Panc1 (cell line): ENCODE measurements around the gene TECR. TPM values are rescaled to one million over a fixed set of nuclear protein-coding genes. Genes with fewer than 3 reads are reported as not detected.
"Not testable (repeated sequence)": the region's sequence is repeated elsewhere in the genome, so short reads cannot be mapped to it uniquely, and the experiment has no call there.

Source experiments
- ATAC-seq: fragments of 200-7000 bp; cut with Tn5 transposase; 2 replicates; pipeline ENCODE4 v1.9.1; 2020; ENCODE audit warnings: mild to moderate bottlenecking, moderate library complexity
- BruUV-seq: library from RNA; stranded (reverse); fragments of 400-500 nt; replicated peaks from 2 replicates; lab custom pipeline; 2021; lab: Mats Ljungman, UMichigan
- CTCF ChIA-PET: fragments of 300-600 bp; sonication (Branson Sonifier 250); formaldehyde crosslinking; loops from one replicate; lab custom pipeline; 2022; ENCODE audit warnings: antibody characterized with exemption; lab: Charles Lee
- POLR2A ChIA-PET: fragments of 300-600 bp; sonication (Branson Sonifier 250); formaldehyde crosslinking; loops from one replicate; lab custom pipeline; 2022; ENCODE audit warnings: antibody characterized with exemption; lab: Charles Lee
- DNase-seq: peaks from one replicate; pipeline ENCODE4 v3.0.0-alpha.2; 2010; ENCODE audit warnings: low read depth, low spot score
- H3K27ac ChIP-seq: 2 replicates; pipeline ENCODE4 v1.5.1; 2011; ENCODE audit warnings: mild to moderate bottlenecking, low read length, inconsistent platforms
- H3K27me3 ChIP-seq: fragments of 200-500 bp; sonication (Bioruptor generic); 2 replicates; pipeline ENCODE4 v1.6.0; 2014; ENCODE audit warnings: low read length, inconsistent platforms; ENCODE audit not compliant: control insufficient read depth, insufficient read depth
- H3K36me3 ChIP-seq: fragments of 200-500 bp; sonication (Bioruptor generic); 2 replicates; pipeline ENCODE4 v1.5.1; 2014; ENCODE audit warnings: inconsistent platforms, mild to moderate bottlenecking, low read length, moderate library complexity; ENCODE audit not compliant: control insufficient read depth, insufficient read depth
- H3K4me1 ChIP-seq: 2 replicates; pipeline ENCODE4 v1.5.1; 2011; ENCODE audit warnings: inconsistent platforms, mild to moderate bottlenecking, low read length, moderate library complexity; ENCODE audit not compliant: control insufficient read depth, insufficient read depth
- H3K4me3 ChIP-seq, 2 experiments: 2 replicates each; pipeline ENCODE4 v1.5.1; 2011 to 2012; ENCODE audit warnings: low read depth in 2 of 2, low read length in 2 of 2, mild to moderate bottlenecking in 2 of 2, inconsistent platforms in 1 of 2, moderate library complexity in 1 of 2
- H3K9me3 ChIP-seq: fragments of 200-500 bp; sonication (Bioruptor generic); 2 replicates; pipeline ENCODE4 v1.5.1; 2014; ENCODE audit warnings: low read depth, mild to moderate bottlenecking, inconsistent platforms, low read length, moderate library complexity; ENCODE audit not compliant: control insufficient read depth, insufficient read depth
- CTCF ChIP-seq: fragments of 450-650 bp; IDR thresholded peaks from 2 replicates; pipeline ENCODE4 v1.5.1; 2017; ENCODE audit warnings: mild to moderate bottlenecking
- POLR2AphosphoS5 ChIP-seq: IDR thresholded peaks from 2 replicates; pipeline ENCODE4 v1.6.1; 2012; ENCODE audit warnings: mild to moderate bottlenecking, low read depth, low read length, moderate library complexity
- REST ChIP-seq, 2 experiments: IDR thresholded peaks; 2 replicates each; pipeline ENCODE4 v1.6.1; 2011 to 2012; ENCODE audit warnings: low read depth in 2 of 2, control low read depth in 1 of 2, low read length in 1 of 2, mild to moderate bottlenecking in 1 of 2, moderate library complexity in 1 of 2; ENCODE audit not compliant: insufficient read depth in 1 of 2
- SIN3A ChIP-seq: IDR thresholded peaks from 2 replicates; pipeline ENCODE4 v1.6.1; 2012; ENCODE audit warnings: low read depth, mild to moderate bottlenecking, low read length, moderate library complexity, borderline replicate concordance; ENCODE audit not compliant: insufficient read depth
- TCF7L2 ChIP-seq: IDR thresholded peaks from 2 replicates; pipeline ENCODE4 v1.6.1; 2011; ENCODE audit warnings: mild to moderate bottlenecking, low read depth, low read length, inconsistent platforms
- in situ Hi-C: cut with HindIII; loops from 2 replicates; pipeline ENCODE4 v1.10.0; 2016; ENCODE audit warnings: low sequenced_read_pairs, low pct_unique_long_range_greater_than_20kb
- intact Hi-C: fragments of 100-400 bp; cut with micrococcal nuclease; formaldehyde crosslinking; loops from one replicate; pipeline ENCODE4 v1.10.0; 2022; ENCODE audit not compliant: unreplicated experiment
- total RNA-seq: library from RNA; stranded (reverse); gene quantifications from one replicate; pipeline ENCODE4 v1.2.1, GENCODE V29; 2021; ENCODE audit not compliant: unreplicated experiment

The TECR gene
- total RNA-seq, 1 experiment from 2014 or later: 233 TPM

- ATAC-seq: no peak
- in situ Hi-C loops (no loop called here), intact Hi-C loops (no loop called here)
- CTCF ChIA-PET: no interaction called here
- no peak overlapping the region for H3K4me3 ChIP-seq
- H3K9me3 ChIP-seq: no peaks in the 10 kb centered on the region
- no peak overlapping the region for H3K27ac ChIP-seq
- no TSS peak for BruUV-seq
- TF ChIP-seq SIN3A (no peak), REST (IDR thresholded peaks at IDR 0.05; ENCODE audit: insufficient read depth in 1 of 2, low read depth in 2 of 2, low read length in 1 of 2) (no peak), CTCF (no peak), POLR2AphosphoS5 (no peak), TCF7L2 (no peak)
- no peaks in the 10 kb centered on the region for H3K36me3 ChIP-seq
- H3K27me3 ChIP-seq: no peaks in the 10 kb centered on the region
- POLR2A ChIA-PET: no interaction called here
- H3K4me1 ChIP-seq: peaks cover 13% of the 10 kb centered on the region
- no peak for DNase-seq
These were observed 16.3 kb downstream of the TECR start for GRCh38 chr19:14545716-14546082.

GRCh38 chr19:14550201-14550754 is 20.9 kb downstream of the TECR start:
- Histone ChIP-seq H3K9me3 (no peaks in the 10 kb centered on the region), H3K36me3 (no peaks in the 10 kb centered on the region), H3K4me3 (peak overlapping the region in 1 of 2 experiments; percentile 16; a peak in 1 of 4 replicates), H3K4me1 (peaks cover 42% of the 10 kb centered on the region), H3K27me3 (no peaks in the 10 kb centered on the region), H3K27ac (peak overlapping the region; percentile 78)
- BruUV-seq: no TSS peak
- TF ChIP-seq REST (IDR thresholded peaks at IDR 0.05; ENCODE audit: insufficient read depth in 1 of 2, low read depth in 2 of 2, low read length in 1 of 2): no peak
- no peak for TF ChIP-seq POLR2AphosphoS5
- no peak for TF ChIP-seq TCF7L2
- TF ChIP-seq CTCF: no peak
- TF ChIP-seq SIN3A: no peak
- DNase-seq (no peak), ATAC-seq (peak; percentile 73)
- intact Hi-C loops (no loop called here), in situ Hi-C loops (no loop called here)
- CTCF ChIA-PET: interaction anchor here (0.6 kb wide), 1 partner anchor 1497 kb away, joined by 3 read pairs; no protein-coding TSS in a partner anchor
- POLR2A ChIA-PET: interaction anchor here (0.6 kb wide), 1 partner anchor 127 kb away, joined by 15 read pairs; no protein-coding TSS in a partner anchor

GRCh38 chr19:14551134-14552005 is 22.0 kb downstream of the TECR start:
- peaks cover 43% of the 10 kb centered on the region for H3K4me1 ChIP-seq
- H3K9me3 ChIP-seq, H3K36me3 ChIP-seq, POLR2A ChIA-PET, DNase-seq, CTCF ChIA-PET, intact Hi-C loops, BruUV-seq, H3K27me3 ChIP-seq, in situ Hi-C loops, H3K4me3 ChIP-seq: not testable (repeated sequence)
- peak overlapping the region; percentile 78 for H3K27ac ChIP-seq
- peak; percentile 47 for ATAC-seq
